NCI-H748 (cell line): Measurements from ENCODE around the gene SENP1.

Experiments used
- DNase-seq: peaks from one replicate; lab custom pipeline; 2025; ENCODE audit not compliant: unreplicated experiment; lab: John Stamatoyannopoulos, UW

The SENP1 gene

DNA sequence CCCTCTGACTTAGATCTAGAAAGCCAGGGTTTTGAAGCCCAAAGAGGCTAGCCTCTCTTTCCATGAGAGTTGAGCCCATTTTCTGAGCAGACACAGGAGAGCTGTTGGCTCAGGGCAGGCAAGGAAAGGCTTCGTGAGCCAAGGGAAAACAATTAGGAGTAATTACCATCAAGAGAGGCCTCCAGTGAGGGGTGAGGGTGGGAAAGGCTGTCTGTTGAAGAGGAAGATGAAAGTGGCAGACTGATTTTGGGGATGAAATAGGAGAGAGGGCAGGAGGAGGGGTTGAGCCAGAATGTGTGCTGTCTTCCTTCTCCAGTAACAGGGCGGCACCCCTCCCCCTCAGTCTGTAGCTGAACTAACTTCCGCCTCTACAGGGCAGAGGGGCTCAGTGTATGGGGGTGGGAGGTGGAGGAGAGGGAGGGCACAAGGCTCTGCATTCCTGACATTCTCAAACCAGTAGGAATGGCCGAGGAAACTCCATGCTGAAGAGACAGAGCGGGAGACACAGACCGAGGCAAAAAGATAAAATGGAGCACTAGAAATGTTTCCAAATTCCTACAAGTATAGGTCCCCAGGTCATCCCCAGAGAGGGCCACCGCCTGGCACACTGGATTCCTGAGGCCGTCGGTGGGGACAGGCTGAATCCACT is 68.5 kb downstream of the SENP1 start:
- DNase-seq, result no peak

DNA sequence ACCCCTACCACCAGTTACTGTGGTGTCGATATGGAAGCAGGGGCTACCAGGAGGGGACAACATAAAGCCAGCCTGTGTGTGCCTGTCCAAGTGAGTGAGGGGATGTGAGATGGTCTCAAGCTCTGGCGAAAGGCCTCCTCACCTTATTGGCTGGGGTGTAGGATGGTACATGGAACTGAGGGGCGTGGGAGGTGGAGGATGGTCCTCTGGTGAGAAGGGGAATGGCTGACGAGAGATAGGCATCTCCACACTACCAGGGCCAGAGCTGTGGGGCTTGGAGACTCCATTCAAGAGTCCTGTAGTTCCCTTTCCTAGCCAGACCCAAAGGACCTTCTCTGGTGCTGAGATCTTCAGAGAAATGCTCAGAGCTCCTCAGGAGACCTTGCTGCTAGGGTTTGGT is 69.1 kb downstream of the SENP1 start:
- DNase-seq, result no peak

DNA sequence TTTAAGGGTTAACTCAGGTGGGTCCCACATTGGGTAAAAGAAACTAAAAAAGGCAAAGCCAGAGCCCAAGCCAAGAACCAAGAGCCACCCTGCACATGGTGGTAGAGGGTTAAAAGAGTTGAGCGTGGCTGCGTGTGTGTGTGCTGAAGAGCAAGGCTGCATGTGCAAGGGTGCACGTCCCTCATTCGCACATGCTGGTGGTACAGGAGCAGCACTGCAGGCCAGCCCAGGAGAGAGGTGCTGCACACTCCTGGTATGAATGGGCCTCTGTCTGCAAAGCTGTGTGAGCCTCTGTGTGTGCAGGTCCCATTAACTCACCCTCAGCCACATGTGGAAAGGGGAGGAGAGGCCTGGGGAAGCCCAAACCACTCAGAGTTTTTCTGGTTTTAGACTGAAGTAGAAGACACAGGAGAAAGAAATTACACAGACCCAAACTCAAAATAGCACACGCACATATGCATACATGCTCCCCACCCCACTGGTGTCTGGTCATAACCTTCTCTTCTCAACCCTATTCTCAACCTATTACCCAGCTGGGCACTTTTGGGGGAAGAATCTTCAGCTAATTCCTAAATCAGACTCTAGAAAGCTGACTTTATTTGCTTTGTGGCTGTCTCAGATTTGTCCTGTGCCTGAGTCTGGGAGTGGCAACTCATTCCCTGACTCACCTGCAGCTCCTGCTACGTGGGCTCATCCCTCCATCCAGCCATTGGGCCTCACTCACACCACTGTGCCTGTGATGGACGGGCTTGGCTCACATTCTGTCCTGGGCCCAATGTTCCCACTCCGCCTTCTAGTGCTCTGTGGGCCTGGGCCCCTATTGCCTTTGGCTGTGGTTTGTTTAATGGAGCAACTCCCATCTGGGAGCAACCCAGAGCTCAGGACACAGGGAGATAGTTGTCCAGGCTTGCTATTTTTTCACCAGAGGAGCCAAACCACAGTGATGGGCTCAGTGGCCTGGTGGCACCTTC is 70.8 kb downstream of the SENP1 start:
- no peak for DNase-seq

DNA sequence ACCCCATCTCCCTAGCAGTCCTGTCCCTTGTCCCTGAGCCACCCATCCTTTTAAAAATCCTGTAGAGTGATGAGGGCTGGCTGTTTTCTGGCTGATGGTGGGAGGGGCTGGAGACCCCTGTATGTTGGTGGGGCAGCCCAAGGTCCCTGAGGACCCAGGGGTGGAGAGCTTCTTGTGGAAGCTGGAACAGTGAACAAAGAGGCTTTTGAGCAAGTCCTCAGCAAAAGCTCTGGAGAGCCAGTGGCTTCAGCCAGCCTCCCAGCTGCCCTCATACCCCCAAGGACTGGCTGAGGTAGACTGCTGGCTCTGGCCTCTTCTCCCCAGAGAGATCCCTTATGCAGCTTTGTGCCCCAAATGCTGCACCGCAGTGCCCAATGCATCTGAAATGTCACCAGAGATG is 72.4 kb downstream of the SENP1 start:
- DNase-seq, result no peak

DNA sequence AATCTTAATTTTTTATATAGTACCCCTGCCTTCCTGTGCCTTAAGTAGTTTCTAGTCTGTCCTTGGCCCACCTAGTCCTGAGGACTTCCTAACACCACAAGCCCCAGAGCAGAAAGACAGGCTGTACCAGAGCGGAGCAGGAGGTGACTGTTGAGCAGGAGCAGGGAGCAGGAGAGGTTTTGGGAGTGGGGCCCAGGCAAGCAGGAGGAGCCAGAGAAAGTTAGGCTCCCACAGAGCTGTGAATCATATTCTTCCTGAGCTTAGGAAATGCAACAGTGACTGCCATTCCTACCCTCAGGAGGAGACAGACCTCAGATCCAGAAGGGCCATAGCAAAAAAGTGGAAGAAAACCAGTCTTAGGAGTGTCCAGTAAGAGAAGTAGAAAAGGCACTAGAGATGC is 73.3 kb downstream of the SENP1 start:
- no peak for DNase-seq

DNA sequence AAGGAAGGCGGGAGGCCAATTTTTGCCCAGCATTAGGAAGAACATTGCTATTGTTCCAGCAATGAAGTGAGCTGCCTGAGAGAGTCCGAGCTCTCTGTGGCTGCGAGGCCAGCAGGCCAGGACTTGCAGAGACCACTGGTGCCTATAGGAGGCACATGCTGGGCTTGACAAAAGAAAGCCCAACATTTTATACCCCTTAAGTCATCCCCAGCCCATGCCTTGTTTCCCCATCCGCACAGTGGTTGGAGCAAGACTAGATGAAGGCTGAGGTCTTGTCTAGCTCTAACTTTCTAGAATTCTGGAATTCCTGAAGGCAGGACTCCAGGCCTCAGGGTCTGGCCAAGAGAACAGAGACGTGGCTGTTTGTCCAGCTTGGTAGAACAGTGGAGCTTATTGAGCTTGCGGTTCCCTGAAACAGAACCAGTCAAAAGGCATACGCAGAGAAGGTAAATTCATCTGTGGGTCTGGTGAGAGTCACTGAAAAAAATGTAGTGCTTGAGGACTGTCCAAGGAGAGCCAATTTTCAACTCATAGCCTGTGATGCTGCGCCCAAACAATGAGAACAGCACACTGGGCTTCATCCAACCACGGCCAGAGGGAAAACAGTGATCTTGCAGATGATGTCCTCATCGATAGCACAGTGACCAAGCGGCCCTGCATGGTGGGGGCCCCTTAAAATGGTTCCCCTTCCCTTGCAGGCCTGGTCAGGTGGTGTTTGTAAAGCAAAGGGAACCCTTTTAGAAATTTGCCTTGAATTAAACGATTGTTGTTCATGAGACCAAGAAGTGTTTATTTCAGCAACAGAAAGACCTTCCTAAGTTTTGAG is 74.5 kb downstream of the SENP1 start:
- no peak for DNase-seq

DNA sequence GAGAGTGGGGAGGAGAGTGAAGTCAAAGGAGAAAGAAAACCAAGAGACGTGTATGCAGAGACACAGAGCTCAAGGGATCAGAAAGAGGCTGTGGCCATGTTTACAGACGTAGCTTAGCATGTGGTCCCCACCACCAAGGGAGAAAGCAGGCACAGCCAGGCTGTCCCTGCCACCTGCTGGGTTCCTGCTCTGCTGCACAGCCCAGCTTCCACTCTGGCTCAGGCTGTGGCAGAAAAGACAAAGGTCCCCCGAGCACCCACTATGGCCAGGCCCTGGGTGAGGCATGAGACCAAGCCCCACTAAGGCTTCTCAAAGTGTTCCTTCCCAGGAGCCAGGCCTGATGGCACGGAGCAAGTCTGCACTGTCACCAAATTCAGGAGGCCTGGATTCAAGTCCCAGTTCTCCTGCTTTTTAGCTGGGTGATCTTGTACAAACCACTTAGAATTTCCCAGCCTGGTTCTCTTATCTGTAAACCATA is 75.7 kb downstream of the SENP1 start:
- no peak for DNase-seq

DNA sequence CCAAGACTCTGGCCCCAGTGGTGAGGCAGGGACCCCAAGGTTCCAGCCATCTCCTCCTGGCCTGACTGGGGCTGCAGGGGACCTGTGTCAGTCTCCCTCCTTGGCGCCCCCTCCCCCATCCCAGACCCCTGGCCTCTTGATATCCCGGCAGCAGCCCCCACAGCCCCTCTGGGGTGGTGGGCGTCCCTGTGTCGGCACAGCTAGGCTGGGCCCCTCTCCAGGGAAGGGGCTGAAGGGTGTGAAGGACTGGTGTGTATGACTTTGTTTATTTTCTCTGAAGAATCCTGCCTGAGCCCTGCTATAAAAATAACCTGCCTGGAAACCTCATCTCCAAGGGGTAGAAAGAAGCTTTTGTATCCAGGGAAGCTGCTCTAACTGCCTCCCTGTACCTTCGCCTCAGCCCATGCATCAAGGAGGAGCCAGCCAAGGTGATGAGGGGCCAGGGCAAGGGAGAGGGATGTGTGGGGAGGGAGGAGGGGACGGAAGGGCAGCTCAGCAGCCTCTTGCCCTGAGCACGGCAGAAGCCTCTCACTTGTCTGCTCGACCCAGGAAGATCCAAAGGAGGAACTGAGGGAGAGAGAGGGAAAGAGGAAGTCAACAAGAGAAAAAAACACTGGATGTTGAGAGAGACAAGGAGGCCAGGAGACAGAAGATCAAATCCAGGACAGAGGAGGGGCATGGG is 76.2 kb downstream of the SENP1 start:
- no peak for DNase-seq

DNA sequence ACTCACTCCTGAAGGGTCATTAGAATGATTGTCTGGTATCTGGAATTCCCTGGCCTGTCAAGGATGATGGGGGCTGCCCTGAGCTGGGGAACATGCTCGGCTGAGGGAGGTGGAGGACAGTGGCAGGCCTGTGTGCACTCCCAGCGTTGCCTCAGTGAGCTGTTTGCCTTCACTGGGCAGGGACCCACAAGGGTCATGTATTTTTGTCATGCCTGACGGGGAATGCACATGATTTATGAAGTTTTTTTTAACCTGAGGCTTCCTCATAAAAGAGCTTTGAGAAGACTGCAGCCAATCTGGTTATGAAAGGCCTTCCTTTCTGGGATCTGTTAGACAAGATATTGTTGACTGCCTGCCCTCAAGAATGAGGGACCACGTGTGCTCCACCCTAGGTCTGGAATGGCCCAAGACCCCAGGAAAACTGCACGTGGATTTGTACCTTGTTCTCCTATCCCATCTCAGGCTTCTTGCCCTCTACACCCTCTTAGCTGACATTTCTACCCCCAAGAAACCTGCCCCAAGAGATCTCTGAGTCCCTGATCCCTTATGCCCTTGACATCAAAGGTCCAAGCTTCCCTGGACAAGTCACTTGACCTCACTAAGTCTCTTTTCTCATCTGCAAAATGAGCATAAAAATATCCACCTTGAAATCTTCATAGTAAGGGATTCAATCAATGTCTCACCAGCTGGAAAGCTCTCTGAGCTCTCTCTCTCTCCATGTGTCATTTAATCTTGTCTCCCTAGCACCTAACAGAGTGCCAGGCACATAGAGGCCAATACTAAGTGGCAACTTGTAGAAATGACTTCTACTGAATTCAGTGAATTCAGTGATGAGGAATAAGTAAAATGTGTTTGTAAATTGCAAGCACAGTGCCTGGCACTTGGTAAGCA is 77.1 kb downstream of the SENP1 start:
- no peak for DNase-seq

DNA sequence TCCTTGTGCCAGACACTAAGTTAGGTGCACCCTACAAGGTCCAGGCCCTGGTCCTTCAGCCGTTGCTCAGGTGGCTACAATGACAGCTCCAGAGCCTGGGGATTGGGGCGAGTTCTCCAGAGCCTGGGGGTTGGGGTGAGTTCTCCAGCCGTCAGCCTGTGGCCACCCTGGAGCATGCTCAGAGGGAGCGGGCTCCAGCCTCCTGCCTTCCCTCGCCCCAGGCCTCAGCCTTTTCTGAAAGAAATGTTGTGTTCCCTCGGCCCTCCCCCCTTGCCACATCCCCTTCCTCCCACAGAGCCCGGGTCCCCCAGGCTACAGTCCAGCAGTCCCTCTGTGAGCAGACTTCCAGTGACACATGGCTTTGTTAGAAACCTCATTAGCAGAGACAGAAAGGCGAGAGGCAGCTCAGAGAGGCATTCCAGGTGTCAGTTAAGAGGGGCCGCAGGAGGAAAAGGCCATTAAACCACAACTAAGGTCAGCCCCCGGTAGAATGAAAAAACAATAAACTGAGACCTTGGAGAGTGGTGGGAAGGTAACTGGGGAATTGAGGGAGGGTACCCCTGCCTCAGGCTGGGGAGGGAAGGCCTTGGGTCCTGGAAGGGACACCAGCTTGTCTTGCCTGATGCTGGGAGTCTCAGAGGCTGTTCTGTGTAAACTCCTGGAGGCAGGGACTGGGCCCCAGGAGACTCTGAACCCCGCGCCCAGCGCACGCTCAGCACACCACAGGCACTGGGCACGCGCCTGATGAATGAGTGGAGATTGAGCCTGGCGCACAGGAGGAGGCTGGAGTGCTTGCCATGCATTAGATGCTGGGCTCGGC is 78.5 kb downstream of the SENP1 start:
- no peak for DNase-seq

DNA sequence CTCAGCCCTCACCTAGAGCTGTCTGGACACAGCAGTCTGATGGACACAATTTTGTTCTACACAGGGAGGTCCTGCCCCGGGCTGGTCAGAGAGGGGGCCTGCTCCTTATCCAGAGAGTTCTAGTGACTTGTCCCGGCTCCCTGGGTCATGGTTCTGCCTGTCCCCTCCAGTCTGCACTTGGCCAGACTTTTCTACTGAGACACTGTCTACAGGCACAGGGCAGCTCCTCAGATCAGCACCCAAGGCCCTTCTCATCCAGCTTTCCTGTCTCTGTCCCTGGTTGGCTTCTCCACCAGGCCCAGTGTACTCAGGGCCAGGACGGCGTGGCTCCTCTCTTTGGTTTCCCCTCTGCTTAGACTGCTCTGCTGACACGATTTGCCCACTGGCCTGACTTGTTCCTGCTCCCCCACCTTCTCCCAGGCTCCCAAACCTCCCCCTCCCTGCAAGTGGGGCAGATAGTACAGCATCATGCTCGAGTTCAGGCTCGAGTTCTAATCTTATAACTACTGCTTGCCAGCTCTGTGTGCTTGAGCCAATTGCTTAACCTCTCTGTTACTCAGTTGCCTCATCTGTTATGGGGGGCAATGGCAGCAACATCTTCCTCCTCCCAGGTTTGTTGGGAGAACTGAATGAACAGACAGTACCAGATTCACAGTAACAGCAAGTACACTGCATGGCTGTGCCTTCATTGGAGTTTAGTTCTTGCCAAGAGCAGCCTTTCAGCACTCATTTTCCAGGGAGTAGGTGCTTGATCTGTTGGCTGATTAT is 79.6 kb downstream of the SENP1 start:
- no peak for DNase-seq

DNA sequence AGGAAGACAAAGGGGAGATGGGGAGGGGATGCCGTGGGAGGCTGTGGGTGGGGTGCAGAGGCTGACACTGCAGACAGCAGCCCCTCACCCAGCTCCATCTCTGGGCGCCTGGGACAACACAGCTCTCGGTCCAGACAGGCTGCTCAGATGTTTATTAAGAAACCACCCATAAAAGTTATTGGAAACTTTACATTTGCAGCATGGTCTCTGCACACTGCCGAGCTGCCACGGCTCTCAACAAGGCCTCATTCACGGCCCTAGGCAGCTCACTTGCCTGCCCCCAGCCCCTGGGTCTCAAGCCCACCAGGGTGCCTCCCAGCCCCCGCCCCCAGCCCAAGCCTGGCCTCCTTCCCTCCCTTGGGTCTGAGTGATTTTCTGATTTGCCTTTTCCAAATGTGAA is 80.6 kb downstream of the SENP1 start:
- no peak for DNase-seq

DNA sequence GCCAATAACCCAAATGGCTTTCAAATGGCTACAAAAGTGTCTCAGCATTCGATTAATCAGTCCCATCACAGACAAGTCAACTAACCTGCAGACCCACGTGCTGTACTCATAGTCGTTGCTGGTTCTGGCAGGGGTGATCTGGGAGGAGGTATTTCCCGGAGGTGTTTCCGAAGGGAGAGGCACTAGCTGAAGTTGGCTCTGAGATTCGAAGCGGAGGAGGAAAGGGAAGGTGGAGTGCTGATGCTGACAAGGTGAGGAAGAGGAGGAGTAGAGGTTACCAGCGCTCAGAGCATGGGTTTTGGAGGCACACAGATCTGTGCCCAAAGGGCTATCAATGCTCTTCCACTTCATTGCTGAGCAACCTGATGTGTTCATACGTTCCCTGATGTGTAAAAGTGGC is 81.1 kb downstream of the SENP1 start:
- no peak for DNase-seq

DNA sequence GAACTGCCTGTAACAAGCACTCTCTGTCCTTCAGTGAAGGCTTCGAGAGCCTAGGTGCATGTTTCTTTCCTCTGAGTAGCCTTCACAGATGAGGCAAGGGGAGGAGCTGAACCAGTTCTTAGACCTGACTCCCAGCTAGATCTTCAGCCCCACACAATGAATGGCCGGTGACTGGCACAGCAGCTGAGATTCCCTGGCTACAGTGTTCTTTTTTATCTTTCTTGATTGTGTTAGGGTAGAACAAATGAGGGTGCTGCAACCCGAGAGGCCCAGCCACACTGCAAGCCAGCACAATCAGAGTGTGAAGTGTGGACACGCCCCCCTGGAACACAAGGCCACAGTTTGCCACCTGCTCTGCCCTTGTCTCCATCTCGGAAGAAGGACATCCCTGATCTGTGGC is 82.5 kb downstream of the SENP1 start:
- DNase-seq, result peak; percentile 63

DNA sequence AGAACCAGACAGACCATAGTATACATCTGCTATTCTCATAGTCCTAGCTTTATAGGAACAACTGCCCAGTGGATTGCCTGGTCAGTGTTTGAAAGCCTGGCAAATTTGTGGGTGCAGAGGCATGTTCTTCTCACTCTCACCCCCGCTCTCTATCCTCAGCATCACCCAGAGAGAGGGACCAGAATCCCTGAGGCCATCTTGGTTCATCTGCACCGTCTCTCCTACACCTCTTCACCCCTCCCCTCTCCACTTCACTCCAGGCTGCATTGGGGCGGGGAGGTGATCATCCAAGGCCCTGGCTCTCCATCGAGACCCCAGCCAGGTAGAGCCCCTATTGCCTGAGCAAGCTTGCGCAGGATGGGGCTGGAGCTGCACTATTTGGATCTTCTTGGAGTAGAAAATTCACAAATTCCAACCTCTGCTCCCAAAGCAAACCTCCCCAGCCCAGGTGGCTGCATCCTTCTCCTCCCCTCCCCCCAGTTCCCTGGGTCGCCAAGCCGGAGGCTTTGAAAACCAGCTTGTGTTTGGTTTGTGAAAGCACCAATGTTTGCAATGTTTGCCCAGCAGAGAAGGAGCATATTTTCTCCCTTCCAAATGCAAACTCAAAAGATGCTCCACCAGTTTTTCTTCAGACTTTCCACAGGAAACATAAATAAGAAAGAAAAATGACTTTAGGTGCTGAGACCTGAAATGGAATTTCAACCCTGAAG is 83.0 kb downstream of the SENP1 start:
- peak; percentile 22 for DNase-seq

DNA sequence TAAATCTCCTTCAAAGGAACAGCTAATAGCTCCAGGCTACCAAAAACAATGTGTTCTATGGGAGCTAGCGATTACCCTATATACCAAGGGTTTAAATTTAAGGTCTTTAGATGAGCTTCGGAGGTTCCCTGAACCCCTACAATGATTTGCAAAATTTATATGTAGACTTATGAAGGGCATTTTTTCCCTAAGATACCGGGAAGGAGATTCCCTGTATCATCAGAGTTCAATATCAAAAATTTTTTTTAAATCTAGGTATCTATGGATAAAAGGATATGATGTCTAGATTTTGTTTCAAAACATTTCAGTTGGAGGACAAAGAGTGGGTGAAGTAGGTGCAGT is 83.7 kb downstream of the SENP1 start:
- DNase-seq, result no peak

DNA sequence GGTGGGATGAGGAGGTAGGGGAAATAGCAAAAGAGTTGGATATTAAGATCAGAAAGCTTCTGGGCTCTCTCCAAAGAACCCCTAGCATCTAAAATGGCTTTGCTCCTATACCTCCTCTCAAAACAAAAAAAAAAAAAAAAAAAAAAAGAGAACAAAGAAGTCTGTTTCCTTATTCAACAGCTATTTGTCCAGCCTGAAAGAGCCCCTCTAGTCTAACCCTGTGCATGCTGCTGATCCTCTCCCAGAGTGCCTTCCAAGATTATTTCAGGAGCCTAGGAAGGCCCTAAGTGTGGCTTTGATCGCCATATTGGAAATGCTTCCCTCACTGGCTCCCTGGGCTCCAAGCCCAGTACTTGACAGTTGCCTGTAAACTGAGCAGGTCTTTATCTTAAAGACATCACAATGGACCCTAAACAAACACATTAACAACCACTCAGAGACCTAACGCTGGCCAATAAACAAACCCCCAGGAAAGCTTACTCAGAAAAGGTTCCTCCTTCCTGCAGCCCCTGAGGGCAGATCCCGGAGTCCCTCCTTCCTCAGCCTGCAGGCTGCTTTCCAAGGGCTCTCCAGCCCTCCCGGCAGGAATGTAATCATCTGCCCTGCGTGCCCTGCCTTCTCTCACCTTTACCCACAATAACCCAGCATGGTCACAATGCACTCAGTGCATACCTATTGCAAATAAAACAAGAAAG is 84.2 kb downstream of the SENP1 start:
- DNase-seq, result peak; percentile 75
